GM21619 (cell line): ENCODE measurements around the gene CPNE7.
"Not testable (repeated sequence)": the region's sequence is repeated elsewhere in the genome, so short reads cannot be mapped to it uniquely, and the experiment has no call there.

ENCODE experiments used
- ATAC-seq: cut with Tn5 transposase; IDR thresholded peaks from one replicate; pipeline ENCODE4 v1.9.1; 2021; ENCODE audit not compliant: unreplicated experiment

CPNE7 gene

GRCh38 chr16:89582614-89583196 is 7.1 kb downstream of the CPNE7 start:
- ATAC-seq: no peak

- ATAC-seq: no peak
These were observed 7.8 kb downstream of the CPNE7 start for GRCh38 chr16:89583197-89583894.

- no peak for ATAC-seq
These were observed 8.5 kb downstream of the CPNE7 start for GRCh38 chr16:89583895-89584644.

GRCh38 chr16:89584768-89585549 is 9.4 kb downstream of the CPNE7 start:
- ATAC-seq: no peak

- ATAC-seq: no peak
These were observed 10.7 kb downstream of the CPNE7 start for GRCh38 chr16:89586218-89586617.

GRCh38 chr16:89586853-89587252 is 11.3 kb downstream of the CPNE7 start:
- no peak for ATAC-seq

- not testable (repeated sequence) for ATAC-seq
These were observed 12.1 kb downstream of the CPNE7 start for GRCh38 chr16:89587676-89588075.

- ATAC-seq: no peak
These were observed 13.0 kb downstream of the CPNE7 start for GRCh38 chr16:89588413-89589109.

- no peak for ATAC-seq
These were observed 13.8 kb downstream of the CPNE7 start for GRCh38 chr16:89589241-89589926.

GRCh38 chr16:89593841-89594240 is 18.3 kb downstream of the CPNE7 start:
- ATAC-seq: no peak

- no peak for ATAC-seq
These were observed 19.9 kb downstream of the CPNE7 start for GRCh38 chr16:89595330-89596060.

- no peak for ATAC-seq
These were observed 20.6 kb downstream of the CPNE7 start for GRCh38 chr16:89596061-89596689.

GRCh38 chr16:89596957-89597649 is 21.5 kb downstream of the CPNE7 start:
- no peak for ATAC-seq

- ATAC-seq: no peak
These were observed 22.6 kb downstream of the CPNE7 start for GRCh38 chr16:89598199-89598598.

- ATAC-seq: no peak
These were observed 23.9 kb downstream of the CPNE7 start for GRCh38 chr16:89599451-89599858.

- ATAC-seq: no peak
These were observed 24.3 kb downstream of the CPNE7 start for GRCh38 chr16:89599902-89600301.

GRCh38 chr16:89600427-89600826 is 24.9 kb downstream of the CPNE7 start:
- ATAC-seq: no peak

GRCh38 chr16:89600956-89601355 is 25.4 kb downstream of the CPNE7 start:
- ATAC-seq: no peak

- ATAC-seq: no peak
These were observed 26.3 kb downstream of the CPNE7 start for GRCh38 chr16:89601906-89602272.
